H9 (cell line): ENCODE data around the gene NXPH1. TPM values are rescaled to one million over a fixed set of nuclear protein-coding genes. Genes with fewer than 3 reads are reported as not detected.

Source experiments
- DNase-seq: peaks from one replicate; pipeline ENCODE4 v3.0.0-alpha.2; 2017
- H2AFZ ChIP-seq: one replicate; pipeline ENCODE4 v1.6.1; 2013; ENCODE audit warnings: mild to moderate bottlenecking, low read length, control low read depth, moderate library complexity
- H2AK5ac ChIP-seq: 2 replicates; pipeline ENCODE4 v1.6.1; 2013; ENCODE audit warnings: low read length, control low read depth, mixed read lengths; ENCODE audit not compliant: insufficient read length
- H2BK120ac ChIP-seq: one replicate; pipeline ENCODE4 v1.6.1; 2013; ENCODE audit warnings: low read depth, mild to moderate bottlenecking, low read length, control low read depth, inconsistent platforms; ENCODE audit not compliant: poor library complexity, severe bottlenecking
- H2BK12ac ChIP-seq: 2 replicates; pipeline ENCODE4 v1.6.1; 2013; ENCODE audit warnings: low read length, control low read depth, mixed read lengths, low read depth; ENCODE audit not compliant: insufficient read length
- H2BK15ac ChIP-seq: 2 replicates; pipeline ENCODE4 v1.6.1; 2013; ENCODE audit warnings: low read depth, low read length, control low read depth
- H2BK20ac ChIP-seq: one replicate; pipeline ENCODE4 v1.6.1; 2013; ENCODE audit warnings: low read depth, mild to moderate bottlenecking, low read length, control low read depth, inconsistent platforms; ENCODE audit not compliant: poor library complexity, severe bottlenecking
- H2BK5ac ChIP-seq: 2 replicates; pipeline ENCODE4 v1.6.1; 2013; ENCODE audit warnings: low read length, control low read depth, mixed read lengths; ENCODE audit not compliant: insufficient read length
- H3K14ac ChIP-seq: 2 replicates; pipeline ENCODE4 v1.6.1; 2013; ENCODE audit warnings: low read length, control low read depth; ENCODE audit not compliant: insufficient read depth
- H3K18ac ChIP-seq: 2 replicates; pipeline ENCODE4 v1.6.1; 2013; ENCODE audit warnings: low read depth, mild to moderate bottlenecking, mixed read lengths, low read length, control low read depth; ENCODE audit not compliant: insufficient read length
- H3K23ac ChIP-seq: 2 replicates; pipeline ENCODE4 v1.6.1; 2013; ENCODE audit warnings: low read length, control low read depth, mixed read lengths, low read depth; ENCODE audit not compliant: insufficient read length
- H3K23me2 ChIP-seq: 2 replicates; pipeline ENCODE4 v1.6.1; 2013; ENCODE audit warnings: low read depth, mild to moderate bottlenecking, mixed read lengths, low read length, control low read depth; ENCODE audit not compliant: insufficient read length, poor library complexity, severe bottlenecking
- H3K27ac ChIP-seq: 2 replicates; pipeline ENCODE4 v1.5.1; 2013; ENCODE audit warnings: low read length, control low read depth, mixed read lengths, low read depth; ENCODE audit not compliant: insufficient read length
- H3K27me3 ChIP-seq: 2 replicates; pipeline ENCODE4 v1.6.1; 2013; ENCODE audit warnings: low read length, control low read depth, inconsistent platforms; ENCODE audit not compliant: insufficient read depth
- H3K4ac ChIP-seq: 2 replicates; pipeline ENCODE4 v1.6.1; 2013; ENCODE audit warnings: low read depth, mild to moderate bottlenecking, control low read depth, inconsistent platforms, low read length, moderate library complexity
- H3K4me1 ChIP-seq: 2 replicates; pipeline ENCODE4 v1.6.1; 2013; ENCODE audit warnings: low read length, control low read depth, inconsistent platforms; ENCODE audit not compliant: insufficient read depth
- H3K4me2 ChIP-seq: 2 replicates; pipeline ENCODE4 v1.6.1; 2013; ENCODE audit warnings: low read length, control low read depth, mixed read lengths; ENCODE audit not compliant: insufficient read length, insufficient read depth
- H3K56ac ChIP-seq: 2 replicates; pipeline ENCODE4 v1.6.1; 2013; ENCODE audit warnings: low read depth, mild to moderate bottlenecking, mixed read lengths, low read length, control low read depth; ENCODE audit not compliant: insufficient read length
- H3K79me1 ChIP-seq: 2 replicates; pipeline ENCODE4 v1.6.1; 2013; ENCODE audit warnings: low read depth, mild to moderate bottlenecking, moderate library complexity, low read length, control low read depth, inconsistent platforms; ENCODE audit not compliant: insufficient read depth, poor library complexity, severe bottlenecking
- H3K79me2 ChIP-seq: 2 replicates; pipeline ENCODE4 v1.6.1; 2013; ENCODE audit warnings: low read length, control low read depth, inconsistent platforms; ENCODE audit not compliant: insufficient read depth
- H3K9ac ChIP-seq: 2 replicates; pipeline ENCODE4 v1.6.1; 2013; ENCODE audit warnings: low read length, control low read depth, mixed read lengths; ENCODE audit not compliant: insufficient read length; ENCODE audit errors: extremely low read depth
- H3K9me3 ChIP-seq: one replicate; pipeline ENCODE4 v1.6.1; 2013; ENCODE audit warnings: low read depth, low read length, inconsistent platforms; ENCODE audit not compliant: control insufficient read depth
- H3T11ph ChIP-seq: one replicate; pipeline ENCODE4 v1.6.1; 2013; ENCODE audit warnings: mild to moderate bottlenecking, low read length, control low read depth, inconsistent platforms
- H4K20me1 ChIP-seq: one replicate; pipeline ENCODE4 v1.6.1; 2013; ENCODE audit not compliant: control insufficient read depth, insufficient read length, insufficient read depth
- H4K5ac ChIP-seq: 2 replicates; pipeline ENCODE4 v1.6.1; 2013; ENCODE audit warnings: low read depth, mild to moderate bottlenecking, mixed read lengths, low read length, control low read depth; ENCODE audit not compliant: insufficient read length
- H4K8ac ChIP-seq: replicated peaks from 2 replicates; pipeline ENCODE4 v1.6.1; 2013; ENCODE audit warnings: low read length, control low read depth, mixed read lengths, low read depth; ENCODE audit not compliant: insufficient read length
- H4K91ac ChIP-seq: 2 replicates; pipeline ENCODE4 v1.6.1; 2013; ENCODE audit warnings: low read depth, mild to moderate bottlenecking, moderate library complexity, mixed read lengths, low read length, control low read depth; ENCODE audit not compliant: insufficient read length
- H3K27ac Mint-ChIP-seq, 3 experiments: 2 replicates in 2 of 3; 3 replicates in 1 of 3; pipeline ENCODE4 v1.8.0; 2020 to 2021; ENCODE audit warnings: mixed read lengths in 3 of 3, mild to moderate bottlenecking in 1 of 3, moderate library complexity in 1 of 3
- H3K27me3 Mint-ChIP-seq: 2 replicates; pipeline ENCODE4 v1.8.0; 2021; ENCODE audit warnings: low read depth, mild to moderate bottlenecking, moderate library complexity, mixed read lengths
- H3K36me3 Mint-ChIP-seq, 3 experiments: 2 replicates in 2 of 3; 3 replicates in 1 of 3; pipeline ENCODE4 v1.8.0; 2020 to 2021; ENCODE audit warnings: low read depth in 3 of 3, mixed read lengths in 3 of 3; ENCODE audit not compliant: insufficient read depth in 1 of 3
- H3K4me1 Mint-ChIP-seq, 2 experiments: 2 replicates each; pipeline ENCODE4 v1.8.0; 2020; ENCODE audit warnings: mixed read lengths in 2 of 2
- H3K4me3 Mint-ChIP-seq, 2 experiments: 2 replicates in 1 of 2; 3 replicates in 1 of 2; pipeline ENCODE4 v1.8.0; 2020 to 2021; ENCODE audit warnings: mild to moderate bottlenecking in 2 of 2, mixed read lengths in 2 of 2, moderate library complexity in 1 of 2
- H3K9me3 Mint-ChIP-seq, 2 experiments: 2 replicates in 1 of 2; 3 replicates in 1 of 2; pipeline ENCODE4 v1.8.0; 2020; ENCODE audit warnings: mild to moderate bottlenecking in 2 of 2, mixed read lengths in 2 of 2, moderate library complexity in 1 of 2
- CTCF ChIP-seq: fragments of 200-600 bp; sonication (generic); conservative IDR thresholded peaks from 3 replicates; pipeline ENCODE4 v1.8.0; 2021; ENCODE audit warnings: antibody characterized with exemption, mild to moderate bottlenecking
- total RNA-seq: library from RNA; stranded (reverse); gene quantifications from 2 replicates; pipeline ENCODE4 v1.2.1, GENCODE V29; 2021

The NXPH1 gene
- total RNA-seq, 1 experiment from 2014 or later, result 0.15 TPM

- H3K56ac ChIP-seq, result no peak overlapping the region
- no peak overlapping the region for H3K27ac ChIP-seq
- H4K91ac ChIP-seq, result no peak overlapping the region
- H3K23ac ChIP-seq, result no peak overlapping the region
- H3K18ac ChIP-seq, result no peak overlapping the region
- H3K27me3 ChIP-seq, result no peaks in the 10 kb centered on the region
- no peaks in the 10 kb centered on the region for H3K79me1 ChIP-seq
- H2BK5ac ChIP-seq, result no peak overlapping the region
- H3K27ac Mint-ChIP-seq, result no peak overlapping the region
- no peak overlapping the region for H2BK120ac ChIP-seq
- H3T11ph ChIP-seq, result no peak overlapping the region
- no peaks in the 10 kb centered on the region; the same call in 1 of the 2 replicates for H3K4me1 ChIP-seq
- H3K9me3 ChIP-seq, result no peaks in the 10 kb centered on the region
- no peaks in the 10 kb centered on the region for H4K20me1 ChIP-seq
- H3K14ac ChIP-seq, result no peak overlapping the region
- no peak overlapping the region for H3K4me2 ChIP-seq
- H2BK12ac ChIP-seq, result no peak overlapping the region
- no peak overlapping the region for H3K9ac ChIP-seq
- H2AK5ac ChIP-seq, result no peak overlapping the region
- H2BK15ac ChIP-seq, result no peak overlapping the region
- no peak overlapping the region for H4K8ac ChIP-seq
- no peak overlapping the region for H3K4ac ChIP-seq
- no peak overlapping the region for H3K4me3 Mint-ChIP-seq
- H2BK20ac ChIP-seq, result no peak overlapping the region
- H3K9me3 Mint-ChIP-seq, result no peaks in the 10 kb centered on the region
- no peaks in the 10 kb centered on the region for H3K79me2 ChIP-seq
- H3K23me2 ChIP-seq, result no peaks in the 10 kb centered on the region
- H3K36me3 Mint-ChIP-seq, result no peaks in the 10 kb centered on the region
- no peaks in the 10 kb centered on the region for H3K27me3 Mint-ChIP-seq
- H2AFZ ChIP-seq, result no peak overlapping the region
- peaks cover 19 to 21% of the 10 kb centered on the region in 2 experiments for H3K4me1 Mint-ChIP-seq
- DNase-seq, result no peak
- no peak overlapping the region for H4K5ac ChIP-seq
- no peak for TF ChIP-seq CTCF
These were observed 192.2 kb downstream of the NXPH1 start for GRCh38 chr7:8625612-8626011.
